ENCODE data around the gene ARHGAP18. TPM values are rescaled to one million over a fixed set of nuclear protein-coding genes. Genes with fewer than 3 reads are reported as not detected.
A peak's percentile ranks its signal among the peaks of the same experiment; 100 is the strongest.

ARHGAP18 gene
- polyA plus RNA-seq, 1 of the 3 experiments (the other 2 are of a cell fraction): 25.0 TPM

DNA sequence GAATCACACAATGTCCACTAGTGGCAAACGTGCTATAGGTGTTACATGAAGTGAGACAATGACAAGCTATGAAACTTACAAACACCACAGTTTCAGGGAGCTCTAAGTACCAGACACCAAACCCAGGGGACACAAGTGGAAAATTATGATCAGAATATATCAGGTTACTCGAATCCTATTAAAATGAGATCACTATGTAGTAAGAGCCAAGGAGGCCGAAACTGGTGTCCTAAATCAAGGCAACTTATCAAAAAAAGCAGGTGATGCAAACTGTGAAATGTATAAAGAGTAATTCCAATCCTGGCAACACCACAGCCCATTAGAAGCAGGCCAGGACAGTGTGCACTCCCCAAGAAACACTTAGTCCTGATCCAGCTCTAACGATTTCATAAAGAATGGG, 100.3 kb downstream of the ARHGAP18 start:
- no peak overlapping the region for H3K9ac ChIP-seq
- H4K20me1 ChIP-seq (ENCODE audit: insufficient read depth): no peaks in the 10 kb centered on the region
- peaks cover 28 to 82% of the 10 kb centered on the region in 2 experiments for H3K36me3 ChIP-seq (replicated peaks in 1 of 2; ENCODE audit: control insufficient read depth in 1 of 2, insufficient read depth in 2 of 2, low read length in 1 of 2)
- peak overlapping the region; percentile 39 to 78; a peak in 3 of 4 replicates for H3K27ac ChIP-seq (ENCODE audit: low read depth in 2 of 2, low read length in 1 of 2)
- peaks cover 0 to 52% of the 10 kb centered on the region in 2 experiments for H3K4me1 ChIP-seq (ENCODE audit: control insufficient read depth in 1 of 2, insufficient read depth in 2 of 2, low read depth in 1 of 2, low read length in 1 of 2)
- peaks cover 56% of the 10 kb centered on the region for H3F3A ChIP-seq (replicated peaks; ENCODE audit: insufficient read depth)
- POLR2A ChIA-PET: no interaction called here
- no peak overlapping the region for H3K4me3 ChIP-seq (ENCODE audit: low read depth in 2 of 2, low read length in 1 of 2)
- H3K9me3 ChIP-seq: no peaks in the 10 kb centered on the region
- no peak overlapping the region for H2AFZ ChIP-seq (ENCODE audit: low read depth)
- peaks cover 34% of the 10 kb centered on the region for H3K79me2 ChIP-seq (ENCODE audit: insufficient read depth)
- WGBS (ENCODE audit: low lambda C conversion rate): 59% methylated on average over 4 of the region's 4 CpGs
- no peaks in the 10 kb centered on the region for H3K9me2 ChIP-seq
- CTCF ChIA-PET: no interaction called here
- no peak for TF ChIP-seq GABPA (IDR thresholded peaks at IDR 0.05; ENCODE audit: low read depth)
- TF ChIP-seq TCF12 (IDR thresholded peaks at IDR 0.05): no peak
- no peak for TF ChIP-seq RXRA (IDR thresholded peaks at IDR 0.05; ENCODE audit: borderline replicate concordance, low read depth)
- TF ChIP-seq, protein P1, sequence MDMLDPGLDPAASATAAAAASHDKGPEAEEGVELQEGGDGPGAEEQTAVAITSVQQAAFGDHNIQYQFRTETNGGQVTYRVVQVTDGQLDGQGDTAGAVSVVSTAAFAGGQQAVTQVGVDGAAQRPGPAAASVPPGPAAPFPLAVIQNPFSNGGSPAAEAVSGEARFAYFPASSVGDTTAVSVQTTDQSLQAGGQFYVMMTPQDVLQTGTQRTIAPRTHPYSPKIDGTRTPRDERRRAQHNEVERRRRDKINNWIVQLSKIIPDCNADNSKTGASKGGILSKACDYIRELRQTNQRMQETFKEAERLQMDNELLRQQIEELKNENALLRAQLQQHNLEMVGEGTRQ (IDR thresholded peaks at IDR 0.05; ENCODE audit: borderline replicate concordance, low read depth, low read length): no peak
- TF ChIP-seq, protein P2, sequence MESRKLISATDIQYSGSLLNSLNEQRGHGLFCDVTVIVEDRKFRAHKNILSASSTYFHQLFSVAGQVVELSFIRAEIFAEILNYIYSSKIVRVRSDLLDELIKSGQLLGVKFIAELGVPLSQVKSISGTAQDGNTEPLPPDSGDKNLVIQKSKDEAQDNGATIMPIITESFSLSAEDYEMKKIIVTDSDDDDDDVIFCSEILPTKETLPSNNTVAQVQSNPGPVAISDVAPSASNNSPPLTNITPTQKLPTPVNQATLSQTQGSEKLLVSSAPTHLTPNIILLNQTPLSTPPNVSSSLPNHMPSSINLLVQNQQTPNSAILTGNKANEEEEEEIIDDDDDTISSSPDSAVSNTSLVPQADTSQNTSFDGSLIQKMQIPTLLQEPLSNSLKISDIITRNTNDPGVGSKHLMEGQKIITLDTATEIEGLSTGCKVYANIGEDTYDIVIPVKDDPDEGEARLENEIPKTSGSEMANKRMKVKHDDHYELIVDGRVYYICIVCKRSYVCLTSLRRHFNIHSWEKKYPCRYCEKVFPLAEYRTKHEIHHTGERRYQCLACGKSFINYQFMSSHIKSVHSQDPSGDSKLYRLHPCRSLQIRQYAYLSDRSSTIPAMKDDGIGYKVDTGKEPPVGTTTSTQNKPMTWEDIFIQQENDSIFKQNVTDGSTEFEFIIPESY (IDR thresholded peaks at IDR 0.05; ENCODE audit: borderline replicate concordance, low read depth): no peak
- no peak for TF ChIP-seq EZH2phosphoT487 (IDR thresholded peaks at IDR 0.05; ENCODE audit: borderline replicate concordance, low read depth)
- TF ChIP-seq RCOR1 (IDR thresholded peaks at IDR 0.05; ENCODE audit: low read length): no peak
- no peak for TF ChIP-seq NFIC (IDR thresholded peaks at IDR 0.05; ENCODE audit: borderline replicate concordance)
- H3K27me3 ChIP-seq (ENCODE audit: insufficient read depth): no peaks in the 10 kb centered on the region
- no peak for DNase-seq
- no peak overlapping the region for H3K4me2 ChIP-seq

DNA sequence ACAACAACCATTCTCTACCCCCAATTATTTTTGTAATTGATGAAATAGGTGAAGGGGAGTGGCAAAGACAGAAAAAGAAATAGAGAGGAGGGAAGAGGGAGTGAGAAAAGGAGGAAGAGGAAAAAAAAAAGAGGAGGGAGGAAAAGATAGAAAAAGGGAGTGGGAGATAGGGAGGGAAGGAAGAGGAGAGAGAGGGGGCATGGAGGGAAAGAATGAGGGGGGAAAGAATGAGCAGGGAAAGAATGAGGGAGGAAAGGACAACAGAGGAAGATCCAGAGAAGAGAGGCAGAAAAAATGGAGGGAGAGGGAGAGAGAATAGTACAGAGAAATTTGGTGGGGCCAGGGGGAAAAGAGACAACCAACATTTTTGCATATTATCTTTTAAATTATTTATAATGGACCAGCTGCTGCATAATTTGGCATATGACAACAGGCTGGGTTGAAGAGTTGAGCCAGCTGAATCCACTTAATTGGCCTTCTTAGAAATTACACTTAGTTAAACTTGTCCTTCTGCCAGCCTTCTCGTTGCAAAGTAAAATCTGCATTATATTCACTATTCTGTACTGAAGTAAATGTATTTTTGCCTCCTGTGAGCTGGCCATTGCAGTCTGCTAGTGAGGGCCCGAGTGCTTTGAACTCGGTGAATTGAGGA, 101.0 kb downstream of the ARHGAP18 start:
- ChIA-PET CTCF (no interaction called here), POLR2A (no interaction called here)
- Histone ChIP-seq H3K9me3 (no peaks in the 10 kb centered on the region), H3K27ac (ENCODE audit: low read depth in 2 of 2, low read length in 1 of 2) (peak overlapping the region; percentile 39 to 78; a peak in 3 of 4 replicates), H3K4me3 (ENCODE audit: low read depth in 2 of 2, low read length in 1 of 2) (no peak overlapping the region), H3K36me3 (replicated peaks in 1 of 2; ENCODE audit: control insufficient read depth in 1 of 2, insufficient read depth in 2 of 2, low read length in 1 of 2) (peaks cover 28 to 85% of the 10 kb centered on the region in 2 experiments), H3K4me1 (ENCODE audit: control insufficient read depth in 1 of 2, insufficient read depth in 2 of 2, low read depth in 1 of 2, low read length in 1 of 2) (peaks cover 0 to 48% of the 10 kb centered on the region in 2 experiments), H4K20me1 (ENCODE audit: insufficient read depth) (no peaks in the 10 kb centered on the region), H3K27me3 (ENCODE audit: insufficient read depth) (no peaks in the 10 kb centered on the region), H3F3A (replicated peaks; ENCODE audit: insufficient read depth) (peaks cover 58% of the 10 kb centered on the region), H2AFZ (ENCODE audit: low read depth) (0 out of 2 replicates have a peak overlapping the region, but pooled peaks have one; percentile 17), H3K9me2 (no peaks in the 10 kb centered on the region), H3K9ac (no peak overlapping the region; the same call in 1 of the 2 replicates), H3K4me2 (no peak overlapping the region), H3K79me2 (ENCODE audit: insufficient read depth) (peaks cover 34% of the 10 kb centered on the region)
- DNase-seq: no peak
- WGBS (ENCODE audit: low lambda C conversion rate): 67% methylated on average over 3 of the region's 3 CpGs
- TF ChIP-seq GATA2 (CRISPR knock-in tag; IDR thresholded peaks at IDR 0.05): no peak
- TF ChIP-seq, protein P1 (IDR thresholded peaks at IDR 0.05; ENCODE audit: borderline replicate concordance, low read depth, low read length): no peak
- no peak for TF ChIP-seq FOXM1 (IDR thresholded peaks at IDR 0.05; ENCODE audit: low read depth)
- TF ChIP-seq, protein P3, sequence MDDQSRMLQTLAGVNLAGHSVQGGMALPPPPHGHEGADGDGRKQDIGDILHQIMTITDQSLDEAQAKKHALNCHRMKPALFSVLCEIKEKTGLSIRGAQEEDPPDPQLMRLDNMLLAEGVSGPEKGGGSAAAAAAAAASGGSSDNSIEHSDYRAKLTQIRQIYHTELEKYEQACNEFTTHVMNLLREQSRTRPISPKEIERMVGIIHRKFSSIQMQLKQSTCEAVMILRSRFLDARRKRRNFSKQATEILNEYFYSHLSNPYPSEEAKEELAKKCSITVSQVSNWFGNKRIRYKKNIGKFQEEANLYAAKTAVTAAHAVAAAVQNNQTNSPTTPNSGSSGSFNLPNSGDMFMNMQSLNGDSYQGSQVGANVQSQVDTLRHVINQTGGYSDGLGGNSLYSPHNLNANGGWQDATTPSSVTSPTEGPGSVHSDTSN (IDR thresholded peaks at IDR 0.05): no peak
- TF ChIP-seq, protein P4, sequence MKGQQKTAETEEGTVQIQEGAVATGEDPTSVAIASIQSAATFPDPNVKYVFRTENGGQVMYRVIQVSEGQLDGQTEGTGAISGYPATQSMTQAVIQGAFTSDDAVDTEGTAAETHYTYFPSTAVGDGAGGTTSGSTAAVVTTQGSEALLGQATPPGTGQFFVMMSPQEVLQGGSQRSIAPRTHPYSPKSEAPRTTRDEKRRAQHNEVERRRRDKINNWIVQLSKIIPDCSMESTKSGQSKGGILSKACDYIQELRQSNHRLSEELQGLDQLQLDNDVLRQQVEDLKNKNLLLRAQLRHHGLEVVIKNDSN (IDR thresholded peaks at IDR 0.05; ENCODE audit: borderline replicate concordance, low read depth): no peak
- TF ChIP-seq TAF1 (IDR thresholded peaks at IDR 0.05; ENCODE audit: borderline replicate concordance, low read depth, low read length): no peak
- TF ChIP-seq JUND (IDR thresholded peaks at IDR 0.05): no peak
- no peak for TF ChIP-seq POLR2AphosphoS5 (IDR thresholded peaks at IDR 0.05; ENCODE audit: low read depth, low read length)
- no peak for TF ChIP-seq NRF1 (IDR thresholded peaks at IDR 0.05; ENCODE audit: low read depth, low read length)
- no peak for TF ChIP-seq EP300 (IDR thresholded peaks at IDR 0.05; ENCODE audit: borderline replicate concordance in 1 of 2, low read depth in 1 of 2, low read length in 1 of 2)
- TF ChIP-seq YY1 (IDR thresholded peaks at IDR 0.05; ENCODE audit: low read depth): no peak
- no peak for TF ChIP-seq GABPA (IDR thresholded peaks at IDR 0.05; ENCODE audit: low read depth)
- TF ChIP-seq RAD21 (IDR thresholded peaks at IDR 0.05; ENCODE audit: low read length): no peak

All from SK-N-SH (cell line).